ENCODE data around the gene AP2M1.
A peak's percentile ranks its signal among the peaks of the same experiment; 100 is the strongest.
"Not testable (repeated sequence)": the region's sequence is repeated elsewhere in the genome, so short reads cannot be mapped to it uniquely, and the experiment has no call there.

AP2M1 gene

DNA sequence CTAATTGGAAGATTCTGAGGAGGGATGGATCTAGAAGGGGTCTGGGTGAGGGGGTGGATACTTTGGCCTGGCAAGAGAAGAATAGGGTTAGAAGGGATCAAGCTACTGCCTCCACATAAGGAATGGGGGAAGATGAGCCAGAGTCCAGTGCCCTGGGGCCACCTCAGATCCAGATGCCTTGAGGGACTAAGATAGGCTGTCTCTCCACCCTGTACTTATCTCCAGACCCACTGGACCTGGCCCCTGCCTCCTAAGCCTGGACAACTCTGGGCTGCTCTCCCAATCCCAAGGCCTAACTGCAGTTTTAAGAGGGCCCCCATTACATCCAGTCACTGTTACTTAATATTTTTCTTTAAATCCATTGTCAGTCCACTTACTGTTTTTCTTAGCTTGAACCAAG is 17.4 kb upstream of the AP2M1 start:
- no peak for DNase-seq (ENCODE audit: low spot score)

DNA sequence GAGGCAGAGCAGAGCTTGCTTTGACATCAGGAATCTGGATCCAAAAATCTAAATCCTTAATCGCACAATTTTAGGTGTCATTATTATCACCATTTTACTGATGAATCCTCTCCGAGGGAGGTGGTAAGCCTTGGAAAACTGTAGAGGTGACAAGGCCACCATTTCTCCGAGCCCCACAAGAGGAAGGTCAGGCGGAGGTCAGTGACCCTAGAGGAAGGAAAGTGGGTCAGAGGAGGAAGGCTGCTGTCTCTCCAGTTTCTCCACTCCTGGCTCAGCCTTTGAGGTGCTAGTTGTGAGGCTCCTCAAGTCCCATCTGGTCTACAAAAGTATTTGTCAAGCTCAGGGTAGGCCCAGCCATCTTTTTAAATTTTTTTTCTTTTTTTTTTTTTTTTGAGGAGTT is 16.3 kb upstream of the AP2M1 start:
- no peak for DNase-seq (ENCODE audit: low spot score)

DNA sequence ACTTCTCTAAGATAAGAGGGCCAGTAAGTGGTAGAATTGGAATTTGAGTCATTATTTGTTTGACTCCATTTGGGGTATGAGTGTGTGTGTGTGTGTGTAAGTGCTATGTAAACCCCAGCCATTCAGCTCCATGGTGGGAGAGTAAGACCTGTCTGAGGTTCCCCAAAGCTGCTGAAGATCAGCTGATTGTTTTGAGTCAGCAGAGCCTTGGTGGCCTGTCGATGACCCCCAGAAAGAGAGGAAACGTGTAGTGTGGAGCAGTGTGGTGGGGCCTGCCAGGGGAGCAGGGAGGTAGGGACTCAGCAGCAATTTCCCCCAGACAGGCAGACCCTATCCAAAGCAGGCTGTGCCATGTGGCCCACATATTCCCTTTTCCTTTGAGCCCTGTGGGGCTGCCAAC is 14.2 kb upstream of the AP2M1 start:
- peak; percentile 22 for DNase-seq (ENCODE audit: low spot score)

DNA sequence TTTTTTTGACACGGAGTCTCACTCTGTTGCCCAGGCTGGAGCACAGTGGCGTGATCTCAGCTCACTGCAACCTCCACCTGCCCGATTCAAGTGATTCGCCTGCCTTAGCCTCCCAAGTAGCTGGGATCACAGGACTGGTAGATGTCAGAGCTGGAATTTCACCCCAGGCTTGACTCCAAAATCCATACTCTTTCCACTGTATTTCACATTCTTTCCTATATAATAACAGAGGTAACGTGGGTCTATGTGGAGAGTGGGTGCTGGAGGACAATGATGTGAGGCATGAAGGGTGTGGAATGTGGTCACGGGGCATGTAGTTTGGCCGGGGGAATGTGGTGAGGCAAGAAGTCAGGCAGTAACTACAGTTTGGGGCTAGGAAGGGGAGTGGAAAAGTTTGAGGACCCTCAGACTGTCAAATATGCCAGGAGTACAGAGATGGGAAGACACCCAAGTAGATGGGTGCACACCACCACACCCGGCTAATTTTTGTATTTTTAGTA is 12.0 kb upstream of the AP2M1 start:
- not testable (repeated sequence) for DNase-seq (ENCODE audit: low spot score)

DNA sequence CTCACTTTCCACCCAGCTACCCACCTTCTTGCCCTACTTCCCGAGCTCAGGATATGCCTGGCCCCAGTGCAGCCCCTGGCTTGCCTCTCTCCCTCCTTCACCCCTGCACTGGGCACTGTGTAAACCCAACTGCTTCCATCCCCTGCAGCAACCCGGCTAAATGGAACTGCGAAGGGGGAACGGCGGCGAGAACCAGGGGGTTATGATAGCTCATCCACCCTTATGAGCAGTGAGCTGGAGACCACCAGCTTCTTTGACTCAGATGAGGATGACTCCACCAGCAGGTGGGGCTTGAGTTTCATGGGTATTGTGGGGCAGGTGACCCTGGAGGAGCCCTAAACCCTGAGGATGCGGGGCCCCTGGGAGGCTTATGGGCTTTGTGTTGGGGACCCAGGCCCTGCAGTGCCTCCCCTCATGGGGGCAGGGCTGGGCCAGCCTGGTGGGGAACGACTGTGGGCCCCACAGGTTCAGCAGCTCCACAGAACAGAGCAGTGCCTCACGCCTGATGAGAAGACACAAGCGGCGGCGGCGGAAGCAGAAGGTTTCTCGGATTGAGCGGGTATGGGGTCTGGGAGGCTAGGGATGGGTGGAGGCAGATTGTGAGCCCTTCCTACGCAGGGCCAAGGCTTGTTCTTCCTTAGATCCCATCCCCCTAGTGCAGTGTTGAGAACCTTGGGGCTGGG is 9.9 kb upstream of the AP2M1 start:
- no peak for DNase-seq (ENCODE audit: low spot score)

DNA sequence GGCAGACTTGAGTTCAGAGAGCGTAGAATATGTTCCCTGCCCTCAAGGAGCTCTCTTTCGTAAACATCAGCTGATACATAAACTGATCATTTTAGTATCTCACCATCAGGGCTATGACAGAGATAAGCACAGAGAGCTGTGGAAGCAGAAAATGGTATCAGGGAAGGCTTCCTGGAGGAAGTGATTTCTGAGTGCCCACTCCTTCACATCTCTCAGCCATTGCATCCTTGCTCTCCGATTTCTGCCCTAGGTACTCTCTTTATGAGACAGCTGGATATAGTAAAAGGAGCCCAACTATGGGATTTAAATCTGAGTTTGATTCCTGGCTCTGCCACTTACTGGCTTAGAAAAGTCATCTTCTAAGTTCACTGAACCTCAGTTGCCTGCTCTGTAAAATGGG is 9.1 kb upstream of the AP2M1 start:
- DNase-seq (ENCODE audit: low spot score) = no peak

DNA sequence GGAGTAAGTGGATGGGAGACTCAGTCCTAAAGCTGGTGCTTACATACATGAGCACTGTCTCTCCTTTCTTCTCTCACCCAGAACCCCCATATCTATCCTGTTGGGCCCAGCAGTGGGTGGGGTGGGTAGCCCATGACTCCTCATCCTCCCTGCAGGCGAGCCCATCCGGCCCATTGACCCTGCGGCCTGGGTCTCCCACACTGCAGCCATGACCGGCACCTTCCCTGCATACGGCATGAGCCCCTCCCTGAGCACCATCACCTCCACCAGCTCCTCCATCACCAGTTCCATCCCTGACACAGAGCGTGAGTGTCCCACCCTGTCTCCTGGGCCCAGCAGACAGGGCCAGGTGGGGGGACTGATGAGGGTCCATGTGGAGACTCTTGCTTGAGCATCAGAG is 8.0 kb upstream of the AP2M1 start:
- no peak for DNase-seq (ENCODE audit: low spot score)

DNA sequence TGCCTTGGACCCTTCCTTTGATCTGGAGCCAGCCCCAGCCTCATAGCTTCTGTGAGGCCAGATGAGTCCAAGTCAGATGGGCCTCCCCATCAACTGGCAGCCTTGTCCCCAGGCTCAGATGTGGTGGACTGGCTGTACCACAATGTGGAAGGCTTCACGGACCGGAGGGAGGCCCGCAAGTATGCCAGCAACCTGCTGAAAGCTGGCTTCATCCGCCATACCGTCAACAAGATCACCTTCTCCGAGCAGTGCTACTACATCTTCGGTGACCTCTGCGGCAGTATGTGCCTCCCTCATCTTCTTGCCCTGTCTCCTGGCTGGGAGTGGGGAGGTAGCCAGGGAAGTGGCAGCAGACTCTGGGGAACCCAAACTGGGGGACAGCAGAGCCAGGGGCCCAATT is 6.9 kb upstream of the AP2M1 start:
- no peak for DNase-seq (ENCODE audit: low spot score)

DNA sequence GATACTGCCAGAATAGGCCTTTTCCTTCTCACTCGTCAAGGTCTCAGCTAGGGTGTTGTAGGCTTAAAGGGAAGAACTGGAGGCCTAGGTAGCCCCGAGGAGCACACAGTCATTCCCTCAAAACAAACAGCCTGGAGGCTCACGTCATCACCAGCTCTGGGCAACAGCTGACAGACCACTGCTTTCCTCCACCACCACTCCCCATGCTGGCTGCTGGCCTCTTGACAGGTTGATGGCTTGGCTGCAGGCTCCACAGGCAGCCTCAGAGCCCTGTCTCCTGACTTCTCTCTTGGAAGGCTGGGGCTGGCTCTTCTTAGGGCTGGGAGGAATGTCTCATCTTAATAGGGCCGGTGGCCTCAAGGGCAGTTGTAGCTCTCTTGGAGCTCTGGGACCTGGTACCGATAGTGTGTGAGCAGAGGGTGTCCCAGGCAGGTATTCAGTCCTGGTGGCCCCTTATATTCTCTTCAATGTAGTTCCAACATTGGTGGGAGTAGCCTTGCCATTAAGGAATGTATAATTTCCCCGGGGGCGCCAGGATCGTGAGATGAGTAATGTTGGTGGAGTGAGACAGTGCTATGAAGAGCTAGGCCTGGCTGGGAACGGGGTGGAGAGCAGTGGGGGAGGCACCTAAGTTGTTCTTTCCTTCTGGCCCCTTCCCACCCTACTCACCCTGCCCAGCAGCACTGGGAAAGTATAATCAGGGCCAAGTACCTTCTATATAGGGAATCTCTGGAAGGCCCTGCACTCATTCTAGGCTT is 6.1 kb upstream of the AP2M1 start:
- peak; percentile 80 for DNase-seq (ENCODE audit: low spot score)

DNA sequence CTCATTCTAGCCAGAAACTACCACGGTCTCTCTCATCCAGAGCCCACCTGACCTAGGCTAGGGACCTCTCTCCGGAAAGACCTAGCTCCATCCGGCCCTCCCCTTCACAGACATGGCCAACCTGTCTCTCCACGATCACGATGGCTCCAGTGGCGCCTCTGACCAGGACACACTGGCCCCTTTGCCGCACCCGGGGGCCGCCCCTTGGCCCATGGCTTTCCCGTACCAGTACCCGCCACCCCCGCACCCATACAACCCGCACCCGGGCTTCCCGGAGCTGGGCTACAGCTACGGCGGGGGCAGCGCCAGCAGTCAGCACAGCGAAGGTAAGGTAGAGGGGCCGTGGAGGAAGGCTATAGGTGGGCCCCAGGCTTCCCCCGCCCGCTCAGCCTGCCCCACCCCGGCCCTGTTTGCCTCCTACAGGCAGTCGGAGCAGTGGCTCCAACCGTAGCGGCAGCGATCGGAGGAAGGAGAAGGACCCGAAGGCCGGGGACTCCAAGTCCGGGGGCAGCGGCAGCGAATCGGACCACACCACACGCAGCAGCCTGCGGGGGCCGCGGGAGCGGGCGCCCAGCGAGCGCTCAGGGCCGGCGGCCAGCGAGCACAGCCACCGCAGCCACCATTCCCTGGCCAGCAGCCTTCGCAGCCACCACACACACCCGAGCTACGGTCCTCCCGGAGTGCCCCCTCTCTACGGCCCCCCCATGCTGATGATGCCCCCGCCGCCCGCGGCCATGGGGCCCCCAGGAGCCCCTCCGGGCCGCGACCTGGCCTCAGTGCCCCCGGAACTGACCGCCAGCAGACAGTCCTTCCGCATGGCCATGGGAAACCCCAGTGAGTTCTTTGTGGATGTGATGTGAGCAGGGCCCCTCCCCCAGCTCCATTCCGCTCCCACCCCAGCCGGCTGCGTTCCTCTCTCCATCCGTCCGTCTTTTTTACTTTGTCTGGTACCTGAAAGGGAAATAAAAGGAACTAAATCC is 4.5 kb upstream of the AP2M1 start:
- DNase-seq (ENCODE audit: low spot score) = no peak

DNA sequence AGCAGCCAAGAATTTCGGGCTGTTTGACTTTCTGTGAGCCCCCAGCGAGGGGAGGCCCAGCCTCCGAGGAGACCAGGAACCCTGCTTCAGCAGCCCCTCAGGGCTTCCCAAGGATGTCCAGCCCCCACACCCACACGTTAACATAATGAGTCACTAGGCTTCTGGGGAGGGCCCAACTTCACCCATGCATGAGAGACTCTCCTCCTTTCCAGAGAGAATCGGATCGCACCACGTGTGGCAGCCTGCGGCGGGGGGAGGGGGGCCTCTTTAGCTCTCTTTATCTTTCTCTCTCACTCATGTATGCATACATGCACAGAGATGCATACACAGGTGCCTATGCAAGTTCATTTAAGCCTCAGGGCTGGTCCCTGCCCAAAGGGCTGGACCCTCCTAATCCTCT is 3.1 kb upstream of the AP2M1 start:
- DNase-seq (ENCODE audit: low spot score) = no peak

DNA sequence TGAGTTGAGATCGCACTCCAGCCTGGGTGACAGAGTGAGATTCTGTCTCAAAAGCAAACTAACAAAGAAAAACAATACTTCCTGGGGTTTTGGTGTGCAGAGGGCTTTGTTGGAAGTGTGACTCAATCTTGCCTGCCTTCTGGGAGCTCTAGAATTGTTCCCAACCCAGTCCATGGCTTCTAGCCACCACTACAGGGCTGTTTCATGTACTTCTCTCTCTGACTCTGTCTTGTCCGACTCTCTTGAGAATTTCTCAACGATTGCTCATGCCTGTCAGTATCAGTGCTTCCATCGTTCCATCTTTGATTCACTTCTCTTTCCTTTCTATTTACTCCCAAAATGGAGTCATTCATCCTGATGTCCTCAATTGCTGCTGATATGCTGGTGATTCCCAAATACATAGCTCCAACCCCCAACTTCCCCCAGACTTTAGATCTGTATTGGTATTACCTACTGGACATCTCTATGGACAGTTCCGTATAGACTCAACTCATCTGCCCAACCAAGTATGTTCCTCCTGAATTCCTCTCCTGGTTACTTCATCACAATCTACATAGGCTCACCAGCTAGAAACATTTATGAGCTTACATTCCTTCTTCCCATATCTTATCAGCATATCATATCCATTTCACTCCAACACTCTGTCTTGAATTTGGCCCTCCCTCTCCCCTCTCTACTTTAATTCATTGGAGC is 1.8 kb upstream of the AP2M1 start:
- DNase-seq (ENCODE audit: low spot score) = peak; percentile 71

DNA sequence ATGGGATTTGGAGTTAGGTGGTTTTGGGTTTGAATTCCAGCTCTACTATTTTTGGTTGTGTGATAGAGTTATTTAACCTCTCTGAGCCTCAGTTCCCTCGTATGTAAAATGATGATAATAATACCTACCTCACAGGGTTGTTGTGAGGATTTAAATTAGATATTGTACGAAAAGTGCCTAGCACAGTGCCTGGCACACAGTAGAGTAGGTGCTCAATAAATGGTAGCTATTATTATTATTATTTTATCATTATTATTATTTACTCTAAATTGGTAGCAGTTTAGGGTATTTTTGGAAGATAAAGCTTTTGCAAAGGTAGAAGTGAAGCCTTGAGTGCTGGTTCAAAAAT is 1.3 kb upstream of the AP2M1 start:
- DNase-seq (ENCODE audit: low spot score) = no peak

DNA sequence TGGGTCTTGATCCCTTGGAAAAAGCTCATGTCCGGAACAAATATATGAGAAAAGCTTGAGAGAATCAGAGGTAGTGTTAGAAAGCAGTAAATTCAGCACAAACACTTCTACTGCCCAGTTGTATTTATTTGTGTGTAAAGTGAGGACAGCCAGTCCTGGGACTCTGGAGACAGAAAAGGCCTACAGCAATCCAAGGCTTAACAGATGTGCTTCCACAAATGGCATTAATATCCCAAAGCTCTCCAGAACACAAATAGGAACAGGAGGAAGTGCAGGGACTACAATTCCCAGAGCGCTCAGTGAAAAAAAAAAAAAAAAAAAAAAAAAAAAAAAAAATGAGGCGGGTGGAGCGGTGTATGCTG is 390 bp upstream of the AP2M1 start:
- no peak for DNase-seq (ENCODE audit: low spot score)

DNA sequence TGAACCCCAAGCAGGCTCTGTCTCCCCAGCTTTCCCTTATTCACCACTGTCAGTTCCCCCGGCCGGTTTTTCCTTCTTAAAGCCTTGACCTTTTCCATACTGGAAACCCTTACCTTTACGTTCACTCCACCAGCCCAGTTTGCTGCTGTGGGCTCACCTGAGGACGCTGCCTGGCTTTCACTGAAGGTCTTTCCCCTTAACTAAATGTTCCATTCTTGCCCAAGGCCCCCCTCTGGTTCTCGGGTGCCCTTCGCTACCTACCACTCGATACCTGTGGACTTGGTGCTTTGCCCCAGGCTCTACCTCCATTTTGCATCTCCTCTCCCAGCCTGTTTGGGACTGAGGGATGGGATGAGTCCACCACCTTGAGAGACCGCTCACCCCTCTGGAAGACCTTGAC is 851 bp downstream of the AP2M1 start:
- no peak for DNase-seq (ENCODE audit: low spot score)

DNA sequence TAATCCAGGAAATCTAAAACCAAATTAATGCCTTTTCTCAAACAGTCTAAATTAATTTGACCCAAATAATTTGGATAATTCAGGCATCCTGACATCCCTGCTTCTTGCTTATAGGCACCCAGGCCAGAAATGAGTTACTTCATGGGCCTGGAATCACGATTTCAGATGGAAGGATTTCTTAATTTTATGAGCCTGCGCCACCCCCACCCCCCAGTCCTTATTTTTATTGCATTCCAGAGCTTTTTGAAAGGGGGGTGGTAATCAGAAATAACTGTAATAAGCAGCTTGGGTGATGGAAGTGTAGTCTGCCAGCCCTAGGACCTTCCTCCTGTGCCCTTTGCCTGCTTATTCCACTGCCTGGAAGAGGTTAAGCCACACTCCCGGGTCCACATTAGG is 1.3 kb downstream of the AP2M1 start:
- no peak for DNase-seq (ENCODE audit: low spot score)

DNA sequence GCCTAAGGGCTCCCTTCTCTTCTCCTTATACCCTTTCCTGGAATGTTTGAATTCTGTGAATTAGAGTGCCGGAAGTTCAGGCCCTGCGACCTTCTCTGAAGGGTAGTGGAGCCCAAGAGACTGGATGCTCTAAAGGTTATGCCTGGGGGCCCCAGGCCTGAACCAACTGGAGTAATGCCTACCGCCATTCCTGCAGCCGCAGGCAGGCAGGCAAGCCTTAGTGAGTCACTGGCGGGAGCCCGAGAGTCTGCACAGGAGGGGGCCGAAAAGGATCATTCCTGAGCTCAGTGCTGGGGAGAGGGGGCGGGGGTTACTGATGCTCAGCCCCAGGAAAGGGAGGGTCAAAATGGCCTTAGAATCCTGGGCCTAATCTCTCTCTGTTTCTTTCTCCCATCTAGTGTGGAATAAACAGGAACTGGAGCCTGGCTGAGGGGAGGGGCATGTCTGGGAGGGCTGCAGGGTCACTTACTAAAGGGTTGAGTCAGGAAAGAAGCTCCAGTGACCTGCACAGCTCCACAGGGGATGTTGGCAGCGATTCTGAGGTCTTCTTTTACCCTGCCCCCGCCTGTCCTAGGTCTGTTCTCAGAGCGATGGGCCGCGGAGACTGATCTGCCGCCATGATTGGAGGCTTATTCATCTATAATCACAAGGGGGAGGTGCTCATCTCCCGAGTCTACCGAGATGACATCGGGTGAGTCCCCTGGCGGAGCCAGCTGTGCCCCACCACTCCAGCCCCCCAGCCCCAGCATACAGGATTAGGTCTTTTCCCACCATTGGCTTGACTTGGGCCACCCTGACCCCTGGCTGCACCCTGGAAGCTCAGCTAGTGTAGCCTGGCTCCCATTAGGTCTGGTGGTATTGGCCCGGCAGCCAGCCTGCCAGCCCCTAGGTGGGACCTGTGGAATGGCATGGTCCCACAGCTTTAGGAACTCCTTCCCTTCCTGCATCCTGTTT is 2.0 kb downstream of the AP2M1 start:
- DNase-seq (ENCODE audit: low spot score) = peak; percentile 91

DNA sequence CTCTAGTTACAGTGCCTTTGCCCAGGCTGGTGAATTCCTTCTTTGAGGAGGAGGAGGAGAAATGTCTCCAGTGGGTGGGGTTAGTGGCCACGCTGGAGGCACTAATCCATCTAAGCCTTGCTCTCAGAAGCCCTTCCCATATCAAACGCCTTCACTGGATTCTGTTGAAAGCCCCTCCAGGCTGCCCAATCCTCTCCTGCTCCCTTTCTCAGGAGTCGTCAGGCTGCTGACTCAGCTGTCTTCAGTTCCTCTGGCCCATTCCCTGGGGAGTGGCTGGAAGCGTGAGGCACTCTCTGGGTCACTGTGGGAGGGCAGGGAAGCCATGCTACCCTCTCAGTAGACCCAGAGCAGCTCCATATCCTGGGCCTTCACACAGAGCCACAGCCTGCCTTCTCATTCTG is 2.7 kb downstream of the AP2M1 start:
- DNase-seq (ENCODE audit: low spot score) = no peak

DNA sequence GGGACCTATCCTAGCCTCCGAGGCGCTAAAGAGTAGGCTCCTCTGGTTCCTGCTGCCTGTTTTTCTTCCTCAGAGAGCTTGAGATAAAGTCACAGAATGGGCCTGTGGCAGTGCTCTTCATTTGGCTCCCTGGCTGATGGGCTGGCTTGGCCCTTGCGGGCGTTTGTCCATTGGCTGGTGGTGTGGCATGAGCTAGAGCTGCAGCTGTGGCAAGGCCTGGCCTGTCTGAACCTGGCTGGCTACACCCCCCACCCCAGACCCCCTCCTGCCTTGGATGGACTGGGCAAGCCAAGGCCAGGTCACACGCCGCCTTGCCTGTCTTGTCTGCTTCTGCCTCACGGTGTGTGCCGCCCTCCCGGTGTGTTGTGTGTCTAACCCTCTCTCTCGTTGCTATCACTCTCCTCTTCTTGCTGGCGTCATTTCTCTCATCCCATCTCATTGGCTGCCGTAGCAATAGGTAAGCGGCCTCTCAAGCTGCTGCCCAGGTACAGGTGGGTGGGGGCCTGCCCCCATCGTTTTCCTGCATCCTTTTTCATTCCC is 3.2 kb downstream of the AP2M1 start:
- no peak for DNase-seq (ENCODE audit: low spot score)

DNA sequence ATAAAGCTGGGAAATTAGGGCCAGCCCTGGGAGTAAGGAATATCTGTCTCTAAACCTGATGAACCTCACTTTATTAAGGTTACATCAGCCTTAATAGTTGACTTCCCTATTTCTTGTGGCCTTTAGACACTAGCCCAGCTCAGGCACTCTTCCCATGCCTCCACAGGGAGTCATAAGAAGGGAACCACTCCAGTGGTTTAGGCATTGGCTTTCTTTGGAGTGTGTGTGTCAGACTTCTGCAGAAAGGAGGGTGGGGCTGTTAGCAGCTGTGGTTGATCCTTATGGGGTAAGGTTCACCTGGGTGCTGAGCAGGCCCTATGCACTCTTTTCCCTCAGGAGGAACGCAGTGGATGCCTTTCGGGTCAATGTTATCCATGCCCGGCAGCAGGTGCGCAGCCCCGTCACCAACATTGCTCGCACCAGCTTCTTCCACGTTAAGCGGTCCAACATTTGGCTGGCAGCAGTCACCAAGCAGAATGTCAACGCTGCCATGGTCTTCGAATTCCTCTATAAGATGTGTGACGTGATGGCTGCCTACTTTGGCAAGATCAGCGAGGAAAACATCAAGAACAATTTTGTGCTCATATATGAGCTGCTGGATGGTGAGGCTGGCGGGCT is 4.0 kb downstream of the AP2M1 start:
- DNase-seq (ENCODE audit: low spot score) = no peak

All from AG20443 (cell line).